ENCODE data around the gene ARFIP1.

ARFIP1 gene

DNA sequence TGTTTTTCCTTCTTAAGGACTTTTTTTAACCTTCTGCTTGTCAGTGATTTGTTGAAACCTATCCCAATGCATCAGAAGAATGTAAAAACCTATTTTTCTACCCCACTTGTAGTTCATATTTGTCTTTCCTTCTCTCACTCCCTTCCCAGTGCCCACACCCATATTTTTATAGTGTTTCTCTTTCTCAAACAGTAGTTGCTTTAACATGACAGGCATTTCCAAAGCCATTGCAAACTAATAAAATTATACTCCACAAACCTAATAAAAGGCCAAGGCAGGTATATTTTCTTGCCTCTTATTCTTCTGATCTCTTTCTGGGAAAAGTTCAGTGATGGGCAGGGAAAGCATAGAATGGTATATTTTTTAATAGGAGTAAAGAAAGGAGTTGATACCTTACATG lies 120.6 kb downstream of the ARFIP1 start:
- no peak for DNase-seq

DNA sequence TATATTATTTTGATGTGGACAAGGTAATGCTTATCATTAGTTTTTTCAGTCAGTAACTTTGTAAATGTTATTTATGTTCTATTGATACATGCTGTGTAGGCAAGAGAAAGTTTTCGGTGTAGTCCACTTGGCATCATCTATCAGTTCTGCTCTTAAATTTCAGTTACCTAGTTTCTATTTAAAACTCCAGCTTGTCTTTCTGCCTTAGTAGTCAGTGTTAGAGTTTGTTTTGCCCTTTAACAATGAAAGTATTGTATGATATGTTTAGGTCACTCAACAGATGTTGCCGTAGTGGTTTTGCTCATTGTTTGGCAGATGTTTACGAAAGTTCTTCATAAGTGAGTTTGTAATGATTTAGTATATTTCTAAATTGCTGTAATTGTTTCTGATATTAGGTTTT lies 121.5 kb downstream of the ARFIP1 start:
- DNase-seq = no peak

DNA sequence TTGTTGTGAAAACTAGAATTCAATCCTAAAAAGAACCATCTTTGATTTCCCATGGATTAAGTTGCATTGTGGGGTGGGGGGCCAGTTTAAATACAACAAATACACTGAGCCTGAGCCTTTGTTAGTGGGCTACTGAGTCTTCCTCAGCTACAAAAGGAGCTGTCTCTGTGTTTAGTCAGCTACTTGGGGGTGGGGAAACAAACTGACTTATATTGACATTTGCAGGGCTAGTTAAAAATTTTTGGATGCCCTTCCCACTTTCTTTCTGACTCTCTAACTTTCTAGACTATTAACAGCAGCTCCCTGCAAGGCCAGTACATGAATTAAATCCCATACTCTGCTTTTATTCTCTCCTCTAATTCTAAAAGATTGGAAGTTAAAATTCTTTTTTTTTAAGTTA lies 123.9 kb downstream of the ARFIP1 start:
- no peak for DNase-seq

DNA sequence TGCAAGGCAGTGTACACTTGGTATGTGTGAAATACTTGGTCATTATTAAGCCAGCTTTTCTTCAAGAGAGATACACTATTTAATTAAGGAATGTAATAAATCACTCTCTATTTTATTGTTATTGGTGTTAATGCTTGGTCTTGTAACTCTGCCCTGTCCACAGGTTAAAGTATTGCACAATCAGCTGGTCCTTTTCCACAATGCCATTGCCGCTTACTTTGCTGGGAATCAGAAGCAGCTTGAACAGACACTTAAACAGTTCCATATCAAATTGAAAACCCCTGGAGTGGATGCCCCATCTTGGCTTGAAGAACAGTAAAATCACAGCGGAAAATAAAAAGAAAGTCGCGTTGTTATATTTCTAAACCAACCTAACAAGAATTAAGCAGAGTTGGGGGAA lies 130.1 kb downstream of the ARFIP1 start:
- DNase-seq = no peak

DNA sequence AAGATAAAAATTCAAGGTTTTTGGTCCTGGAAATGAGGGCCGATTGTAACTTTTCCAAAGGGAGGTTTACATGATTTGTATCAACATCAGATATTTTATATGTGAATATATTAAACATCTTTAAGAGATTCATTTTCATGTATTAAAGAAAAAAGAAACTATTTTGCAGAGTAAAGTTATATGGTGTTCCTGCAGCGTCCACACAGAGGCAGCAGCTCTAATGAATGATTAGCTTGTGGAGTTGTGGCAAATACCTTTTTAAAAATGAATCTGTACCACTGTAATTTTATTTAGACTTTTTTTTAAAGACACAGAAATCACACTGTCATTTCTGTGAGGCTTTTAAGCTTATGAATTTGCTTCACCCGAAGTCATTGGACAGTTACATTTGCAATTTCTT lies 130.8 kb downstream of the ARFIP1 start:
- no peak for DNase-seq

DNA sequence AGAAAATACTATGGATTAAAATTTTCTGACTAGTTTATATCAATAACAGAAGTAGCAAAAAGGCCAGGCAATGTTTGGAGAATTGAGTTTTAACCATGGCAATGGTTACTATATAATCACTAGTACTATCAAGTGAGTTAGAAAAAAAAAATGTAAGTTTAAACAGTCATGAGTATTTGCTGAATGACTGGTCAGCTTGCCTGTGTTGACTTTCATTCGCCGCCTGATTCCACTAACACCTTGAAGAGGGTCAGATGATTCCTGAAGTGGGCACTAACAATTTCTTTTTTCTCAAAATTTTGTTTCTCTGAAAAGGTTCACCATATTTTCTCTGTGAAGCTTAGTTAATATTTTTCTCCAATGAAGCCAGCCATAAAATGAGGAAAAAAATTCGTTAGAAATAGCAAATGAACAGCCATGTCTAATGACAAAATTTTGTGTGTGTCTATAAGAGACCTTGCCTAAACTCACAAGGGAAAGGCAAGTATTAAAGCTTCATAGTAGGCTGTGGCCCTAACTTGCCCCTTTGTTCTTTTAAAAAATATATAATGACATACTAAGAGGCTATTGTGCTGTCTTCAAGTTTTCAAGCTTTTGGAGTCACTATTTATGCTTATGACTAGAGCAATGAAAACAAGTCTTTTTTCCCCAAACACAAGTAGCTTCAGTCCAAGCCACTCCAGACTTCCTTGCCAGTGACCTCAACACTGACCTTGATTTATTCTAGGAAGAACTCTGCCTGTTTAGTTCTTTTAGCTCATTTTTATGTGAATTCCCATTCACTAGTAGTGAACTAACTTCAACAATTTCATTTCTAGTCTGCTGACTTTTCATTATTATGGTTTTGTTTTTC lies 138.0 kb downstream of the ARFIP1 start:
- no peak for DNase-seq

DNA sequence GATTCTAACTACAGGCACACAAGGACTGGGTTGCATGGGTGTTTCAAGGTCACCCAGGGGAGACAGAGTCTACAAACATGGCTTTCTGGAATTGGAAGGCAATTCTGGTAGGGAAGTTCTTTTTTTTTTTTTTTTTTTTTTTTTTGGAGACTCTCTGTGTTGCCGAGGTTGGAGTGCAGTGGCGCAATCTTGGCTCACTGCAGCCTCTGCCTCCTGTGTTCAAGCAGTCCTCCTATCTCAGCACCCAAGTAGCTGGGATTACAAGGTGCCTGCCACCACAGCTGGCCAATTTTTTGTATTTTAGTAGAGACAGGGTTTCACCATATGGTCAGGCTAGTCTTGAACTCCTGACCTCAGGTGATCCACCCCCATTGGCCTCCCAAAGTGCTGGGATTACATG lies 140.1 kb downstream of the ARFIP1 start:
- no peak for DNase-seq

DNA sequence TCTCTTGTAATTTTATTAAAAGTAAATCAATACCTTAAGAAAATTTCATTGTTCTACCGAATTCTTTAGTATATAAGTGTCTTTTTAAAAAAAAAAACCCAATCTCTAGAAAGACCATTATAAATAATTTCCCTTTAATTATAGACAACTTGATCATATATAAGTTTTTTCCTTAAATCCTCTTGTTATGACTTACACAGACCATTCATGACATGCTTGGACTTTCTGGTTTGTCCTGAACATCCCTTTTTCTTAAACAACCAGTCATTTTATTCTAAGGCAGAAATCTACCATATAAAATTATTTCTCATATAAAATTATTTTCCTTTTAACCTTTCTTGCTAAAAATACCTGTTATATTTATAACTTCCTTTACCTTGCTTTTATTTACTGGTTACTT lies 141.0 kb downstream of the ARFIP1 start:
- no peak for DNase-seq

DNA sequence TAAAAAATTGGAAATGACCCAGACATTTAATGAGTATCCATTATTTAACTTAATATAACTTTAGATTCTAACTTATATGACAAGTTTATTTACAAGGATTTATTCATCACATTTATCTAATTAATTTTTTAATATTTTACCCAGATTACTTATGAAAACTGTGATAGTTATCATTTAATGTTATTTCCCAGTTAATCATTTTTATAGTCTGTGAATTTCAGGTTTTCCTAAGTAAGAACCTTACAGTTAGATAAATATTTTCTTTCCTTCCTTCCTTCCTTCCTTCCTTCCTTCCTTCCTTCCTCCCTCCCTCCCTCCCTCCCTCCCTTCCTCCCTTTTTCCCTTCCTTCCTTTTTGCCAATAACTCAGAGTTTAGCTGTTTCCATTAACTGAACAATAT lies 141.5 kb downstream of the ARFIP1 start:
- DNase-seq = no peak

DNA sequence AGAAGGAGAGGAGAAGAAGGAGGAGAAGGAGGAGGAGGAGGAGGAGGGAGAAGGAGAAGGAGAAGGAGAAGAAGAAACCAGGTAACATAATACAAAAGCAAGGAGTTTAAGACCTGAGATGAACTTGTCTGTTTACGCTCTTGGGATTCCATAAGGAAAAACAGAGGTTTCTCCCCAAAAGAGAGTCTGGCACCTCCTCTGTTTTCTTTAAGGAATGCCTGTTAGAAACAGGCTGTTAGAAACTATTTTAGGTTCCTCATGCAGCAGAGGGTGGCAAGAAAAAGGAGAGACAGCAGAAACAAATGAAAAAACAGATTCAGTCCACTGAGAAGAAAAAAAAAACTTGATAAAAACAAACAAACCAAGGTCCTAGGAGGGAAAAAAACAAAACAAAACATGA lies 146.1 kb downstream of the ARFIP1 start:
- no peak for DNase-seq

DNA sequence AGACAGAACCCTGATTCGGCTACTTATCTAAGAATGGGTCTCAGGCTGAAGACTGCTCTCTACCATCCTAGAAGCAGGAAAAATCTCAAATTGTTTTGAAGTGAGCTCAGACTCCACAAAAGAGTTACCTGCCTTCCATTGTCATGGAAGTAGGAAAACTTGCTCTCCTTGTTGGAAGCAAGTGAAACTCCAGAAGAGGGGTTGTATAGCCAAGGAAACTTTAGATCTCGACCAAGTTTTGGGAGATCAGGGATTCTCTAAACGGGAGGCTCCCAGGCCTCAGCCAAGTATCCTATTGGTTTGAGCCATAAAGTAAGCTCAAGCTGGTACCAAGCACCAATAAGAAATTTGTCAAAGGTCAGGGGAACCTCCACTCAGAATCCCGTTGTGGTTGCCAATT lies 147.2 kb downstream of the ARFIP1 start:
- DNase-seq = no peak

DNA sequence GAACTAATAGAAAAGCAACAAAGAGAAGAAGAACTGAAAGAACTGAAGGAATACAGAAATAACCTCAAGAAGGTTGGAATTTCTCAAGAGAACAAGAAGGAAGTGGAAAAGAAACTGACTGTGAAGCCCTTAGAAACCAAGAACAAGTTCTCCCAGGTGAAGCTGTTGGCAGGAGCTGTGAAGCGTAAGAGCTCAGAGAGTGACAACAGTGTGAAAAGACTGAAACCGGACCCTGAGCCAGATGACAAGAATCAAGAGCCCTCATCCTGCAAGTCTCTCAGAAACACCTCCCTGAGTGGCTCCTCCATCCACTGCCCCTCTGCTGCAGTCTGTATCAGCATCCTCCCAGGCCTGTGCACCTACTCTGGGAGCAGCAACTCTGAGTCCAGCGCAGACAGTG lies 148.0 kb downstream of the ARFIP1 start:
- no peak for DNase-seq

DNA sequence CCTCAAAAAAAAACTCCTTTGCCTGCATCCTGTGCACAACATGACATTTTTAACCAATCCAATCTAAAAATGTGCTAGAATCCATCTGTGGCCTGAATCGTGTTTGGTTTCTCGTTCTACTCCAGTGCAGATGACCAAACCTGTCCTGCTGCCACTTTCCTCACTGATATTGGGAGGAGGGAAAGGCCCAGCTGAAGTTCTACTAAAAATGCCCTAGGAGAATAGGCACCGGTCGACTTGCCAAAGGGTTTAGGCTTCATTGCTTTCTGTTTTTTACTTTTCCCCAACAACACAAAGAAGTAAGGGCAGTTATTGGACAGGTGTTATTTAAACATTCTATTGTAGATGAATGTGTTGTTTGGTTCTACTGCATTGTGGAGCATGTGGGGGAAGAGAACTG lies 148.5 kb downstream of the ARFIP1 start:
- DNase-seq = no peak

DNA sequence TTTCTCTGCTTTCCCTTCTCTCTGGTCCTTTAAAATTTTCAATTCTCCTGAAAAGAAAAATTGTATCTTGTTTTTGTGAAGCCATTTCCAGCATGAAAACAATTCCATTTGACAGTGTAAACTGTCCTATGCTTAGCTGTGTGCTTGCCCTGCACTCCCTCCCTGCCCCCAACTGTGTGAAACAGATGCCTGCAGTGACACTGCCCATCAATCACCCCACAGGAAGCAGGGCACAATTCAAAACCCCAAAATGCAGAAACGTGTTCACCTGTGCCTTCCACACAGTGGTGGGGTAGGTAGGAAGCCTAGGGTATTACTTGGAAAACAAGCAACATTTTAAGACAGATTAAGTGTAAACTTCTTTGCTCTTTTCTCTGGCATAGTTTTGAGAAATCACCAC lies 150.1 kb downstream of the ARFIP1 start:
- DNase-seq = no peak

DNA sequence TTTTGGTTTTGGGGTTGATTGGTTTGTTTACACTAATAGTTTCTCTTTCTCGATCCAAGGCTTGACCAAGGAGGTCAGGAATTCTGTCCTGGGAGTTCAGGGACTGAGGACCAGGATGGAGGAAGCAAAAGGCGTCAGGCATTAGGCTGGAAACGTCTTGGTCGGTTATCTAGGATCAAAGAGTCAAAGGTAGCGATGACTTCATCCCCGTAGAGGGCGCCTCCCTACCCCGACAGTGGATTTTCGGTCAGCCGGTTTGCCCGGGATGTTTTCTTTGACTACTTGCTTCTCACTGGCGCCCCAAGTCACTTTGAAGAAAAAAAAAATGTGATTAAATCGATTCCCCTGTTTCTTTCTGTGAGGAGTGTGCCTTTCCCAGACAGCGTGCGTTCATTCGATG lies 155.4 kb downstream of the ARFIP1 start:
- no peak for DNase-seq

DNA sequence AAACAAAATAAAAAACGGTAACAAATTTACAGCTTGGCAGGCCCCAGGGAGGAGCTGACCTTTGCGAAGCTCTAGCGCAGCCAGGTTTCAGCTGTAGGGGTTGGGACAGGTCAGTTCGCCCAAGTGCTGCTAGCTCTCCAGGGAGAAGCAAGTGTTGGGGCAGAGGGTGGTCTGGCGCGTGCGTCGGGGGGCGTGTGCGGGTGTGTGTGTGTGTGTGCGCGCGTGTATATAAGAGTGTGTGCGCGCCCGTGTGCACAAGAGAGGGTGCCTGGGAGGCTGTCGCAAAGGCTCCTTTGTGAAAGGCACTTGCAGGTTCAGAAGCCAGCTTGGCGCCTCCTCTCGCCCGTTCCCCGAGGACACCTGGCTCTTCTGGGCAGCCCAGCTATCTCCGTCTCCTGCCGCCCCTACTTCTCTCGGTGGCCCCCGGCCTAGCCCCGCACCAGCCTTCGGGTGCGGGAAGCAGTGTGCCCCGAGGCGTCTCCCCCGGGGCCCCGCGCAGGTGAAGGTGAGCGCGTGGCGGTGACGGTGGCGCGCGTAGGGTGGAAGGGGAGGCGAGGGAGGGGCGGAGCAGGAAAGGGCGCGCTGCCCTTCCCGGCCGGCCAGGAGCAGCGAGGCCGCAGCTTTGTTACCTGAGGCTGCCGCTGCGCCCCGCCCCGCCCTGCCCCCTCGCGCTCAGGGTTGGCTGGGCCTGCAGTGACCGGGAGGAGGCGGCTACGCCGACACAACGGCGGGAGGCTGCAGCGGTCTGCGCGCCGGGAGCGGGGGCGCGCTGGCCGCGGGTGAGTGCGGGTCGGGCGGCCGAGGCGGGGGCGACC lies 156.1 kb downstream of the ARFIP1 start, which contains the start of gene FHDC1:
TSS of gene FHDC1 (plus strand) at position 693 of the 815 bp plus-strand sequence. CDS start 6,735 bp downstream, outside the sequence.
- no peak for DNase-seq

DNA sequence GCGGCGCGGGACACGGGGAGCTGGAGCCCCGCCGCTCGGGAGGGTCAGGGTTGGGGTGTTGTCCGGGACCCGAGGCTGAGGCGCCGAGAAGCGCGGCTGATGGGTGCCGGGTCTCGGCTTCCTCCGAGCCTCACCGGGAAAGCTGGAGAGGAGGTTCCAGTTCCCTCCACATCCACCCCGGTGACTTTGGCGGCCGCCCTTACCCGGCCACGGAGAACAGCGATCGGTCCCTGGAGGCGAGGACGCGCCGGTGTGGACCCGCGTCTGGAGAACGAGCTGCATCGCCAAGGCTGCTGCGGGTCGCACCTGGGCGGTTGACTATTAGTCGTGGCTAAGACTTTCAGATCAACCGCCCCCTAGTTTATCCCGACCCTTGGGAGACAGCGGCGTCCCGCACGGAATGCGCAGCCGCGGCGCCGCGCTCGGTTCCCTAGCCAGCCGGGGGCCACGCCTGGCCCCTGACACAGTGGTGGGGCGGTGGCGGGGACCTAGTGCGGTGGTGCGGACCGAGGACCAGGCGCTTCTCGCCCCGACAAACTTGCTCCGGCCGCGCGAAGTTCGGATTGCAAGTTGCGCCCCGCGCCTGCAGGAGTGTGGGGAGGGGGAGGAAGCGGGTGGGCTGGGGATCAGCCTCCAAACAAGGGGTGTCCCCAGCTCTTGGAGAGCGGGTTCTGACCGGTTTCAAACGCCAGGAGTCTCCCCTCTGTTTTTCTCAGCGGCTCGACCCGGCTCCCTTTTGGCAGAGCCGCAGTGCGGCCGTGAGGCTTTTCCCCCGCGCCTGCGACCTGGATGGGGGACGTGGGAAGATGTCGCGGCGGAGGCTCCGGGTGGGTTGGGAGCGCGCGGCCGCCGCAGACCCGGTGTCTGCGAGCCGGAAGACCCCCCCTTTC lies 156.9 kb downstream of the ARFIP1 start:
- no peak for DNase-seq

DNA sequence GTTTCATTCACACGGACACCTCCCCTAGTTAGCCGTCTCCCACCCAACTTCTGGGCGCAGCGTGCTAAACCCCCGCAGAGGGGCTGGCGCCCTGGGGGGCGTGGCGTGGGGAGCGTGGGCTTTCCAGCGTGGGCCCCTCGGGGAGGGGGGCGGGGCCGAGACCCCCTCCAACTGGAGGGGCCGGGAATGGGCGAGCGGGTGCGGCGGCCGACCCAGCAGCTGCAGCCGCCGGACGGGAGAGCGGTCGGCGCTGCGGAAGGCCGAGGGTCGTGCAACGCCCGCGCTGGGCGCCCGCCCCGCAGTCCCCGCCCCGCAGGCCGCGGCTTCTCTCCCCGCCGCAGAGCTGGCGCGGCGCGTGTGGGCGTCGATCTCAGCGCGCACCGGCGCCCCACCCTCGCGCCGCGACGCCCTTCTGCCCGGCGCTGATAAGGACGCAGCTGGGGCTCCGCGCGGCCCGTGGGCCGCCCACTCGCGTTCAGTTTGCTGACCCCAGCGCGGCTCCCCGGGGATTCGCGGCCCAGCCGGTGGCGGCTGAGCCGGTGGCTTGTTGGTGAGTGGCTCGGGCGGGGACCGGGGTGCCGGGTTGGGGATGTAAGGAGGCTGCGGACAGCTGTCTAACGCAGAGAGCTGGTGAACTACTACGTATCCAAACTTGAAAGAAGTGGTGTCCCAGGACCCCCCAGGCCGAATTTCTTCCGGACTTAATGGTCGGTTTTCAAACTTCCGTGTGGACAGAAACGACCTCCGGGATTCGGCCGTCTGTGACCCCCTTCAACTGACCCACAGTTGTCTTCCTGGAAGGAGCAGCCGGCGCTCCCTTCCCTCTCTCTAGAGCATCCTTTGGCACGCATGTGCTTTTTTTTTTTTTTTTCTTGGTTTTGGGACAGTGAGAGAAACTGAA lies 157.8 kb downstream of the ARFIP1 start:
- DNase-seq = no peak

DNA sequence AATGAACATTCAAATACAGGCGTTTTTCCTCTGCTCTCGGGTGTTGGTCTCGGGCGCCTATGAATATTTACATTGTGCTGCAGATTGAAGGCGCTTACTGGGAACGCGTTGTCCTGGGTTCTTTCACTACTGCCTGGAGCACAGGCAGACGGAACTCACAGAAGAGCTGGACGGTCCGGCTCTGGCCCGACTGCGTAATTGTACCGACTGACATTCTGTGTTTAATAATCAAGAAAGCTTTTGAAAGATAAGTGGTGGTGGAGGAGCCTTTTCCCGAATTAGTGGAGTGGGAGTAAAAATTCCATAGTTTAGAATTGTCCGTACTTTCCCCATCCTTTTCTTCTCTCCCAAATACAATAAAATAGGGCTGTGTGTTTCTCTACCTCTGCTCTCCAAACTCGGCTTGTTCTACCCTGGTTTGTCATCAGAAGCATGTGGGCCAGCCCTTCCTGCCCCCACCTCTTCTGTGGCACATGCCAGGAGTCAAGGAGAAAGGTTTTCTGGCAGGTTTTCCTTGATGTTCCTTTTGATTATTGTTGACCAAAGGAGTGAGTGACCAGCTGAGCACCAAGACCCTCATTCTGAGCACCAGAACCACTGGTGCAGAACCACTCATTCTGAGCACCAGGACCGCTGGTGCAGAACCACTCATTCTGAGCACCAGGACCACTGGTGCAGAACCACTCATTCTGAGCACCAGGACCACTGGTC lies 158.6 kb downstream of the ARFIP1 start:
- DNase-seq = no peak

DNA sequence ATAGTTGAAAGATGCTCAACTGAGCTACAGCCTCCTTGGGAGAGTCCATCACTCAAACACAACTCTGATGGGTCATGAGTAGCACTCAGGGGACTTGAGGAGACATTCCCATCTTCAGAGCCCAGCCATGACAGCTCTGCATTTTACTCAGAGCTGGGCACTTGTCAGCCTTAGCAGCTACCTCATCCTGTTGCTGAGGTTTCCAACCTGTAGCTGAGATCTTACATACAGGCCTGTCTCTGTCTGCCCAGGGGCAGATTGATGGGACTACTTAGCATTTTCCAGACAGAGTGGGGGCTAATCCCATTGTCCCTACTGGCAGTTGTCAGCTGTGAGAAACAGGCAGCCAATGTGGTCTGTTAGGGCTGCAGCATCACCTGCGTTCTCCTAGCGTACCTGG lies 159.9 kb downstream of the ARFIP1 start:
- no peak for DNase-seq

DNA sequence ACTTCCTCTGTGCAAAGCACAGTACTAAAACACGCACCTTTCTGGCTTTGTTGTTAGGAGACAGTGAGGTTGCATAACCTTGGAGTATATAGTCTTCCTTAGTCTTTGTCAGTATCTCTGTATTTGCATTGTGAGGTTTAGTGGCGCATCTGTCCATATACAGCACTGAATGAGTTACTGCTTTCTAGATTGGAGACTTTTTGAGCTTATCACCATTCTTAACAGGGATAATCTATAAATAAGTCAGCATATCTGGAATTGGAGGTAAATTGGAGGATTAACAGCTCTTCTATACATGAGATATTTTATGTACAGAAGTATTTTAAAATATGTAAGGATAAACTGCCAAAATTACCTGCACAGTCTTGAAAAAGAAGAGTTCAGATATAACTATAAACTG lies 160.7 kb downstream of the ARFIP1 start:
- DNase-seq = no peak

All from activated CD4-positive, alpha-beta T cell treated with anti-CD3 and anti-CD28 coated beads, Interleukin-2, amount 50 U/mL, for 1 hour (primary cell).